ENCODE data around the gene ITGB1.

- no peak for TF ChIP-seq REST (IDR thresholded peaks at IDR 0.05; ENCODE audit: low read depth, low read length)
- no peak for TF ChIP-seq EP300 (IDR thresholded peaks at IDR 0.05; ENCODE audit: borderline replicate concordance in 1 of 2, control insufficient read depth in 1 of 2, low read depth in 2 of 2, low read length in 2 of 2)
- TF ChIP-seq, protein P1, sequence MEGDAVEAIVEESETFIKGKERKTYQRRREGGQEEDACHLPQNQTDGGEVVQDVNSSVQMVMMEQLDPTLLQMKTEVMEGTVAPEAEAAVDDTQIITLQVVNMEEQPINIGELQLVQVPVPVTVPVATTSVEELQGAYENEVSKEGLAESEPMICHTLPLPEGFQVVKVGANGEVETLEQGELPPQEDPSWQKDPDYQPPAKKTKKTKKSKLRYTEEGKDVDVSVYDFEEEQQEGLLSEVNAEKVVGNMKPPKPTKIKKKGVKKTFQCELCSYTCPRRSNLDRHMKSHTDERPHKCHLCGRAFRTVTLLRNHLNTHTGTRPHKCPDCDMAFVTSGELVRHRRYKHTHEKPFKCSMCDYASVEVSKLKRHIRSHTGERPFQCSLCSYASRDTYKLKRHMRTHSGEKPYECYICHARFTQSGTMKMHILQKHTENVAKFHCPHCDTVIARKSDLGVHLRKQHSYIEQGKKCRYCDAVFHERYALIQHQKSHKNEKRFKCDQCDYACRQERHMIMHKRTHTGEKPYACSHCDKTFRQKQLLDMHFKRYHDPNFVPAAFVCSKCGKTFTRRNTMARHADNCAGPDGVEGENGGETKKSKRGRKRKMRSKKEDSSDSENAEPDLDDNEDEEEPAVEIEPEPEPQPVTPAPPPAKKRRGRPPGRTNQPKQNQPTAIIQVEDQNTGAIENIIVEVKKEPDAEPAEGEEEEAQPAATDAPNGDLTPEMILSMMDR (IDR thresholded peaks at IDR 0.05 in 2 of 3, conservative IDR thresholded peaks at IDR 0.05 in 1 of 3; ENCODE audit: control insufficient read depth in 2 of 3, extremely low read depth in 1 of 3, insufficient read depth in 1 of 3, low read depth in 3 of 3, low read length in 3 of 3): no peak
- TF ChIP-seq HDGF (IDR thresholded peaks at IDR 0.05): no peak
- TF ChIP-seq FOXM1 (IDR thresholded peaks at IDR 0.05; ENCODE audit: low read depth, low read length): no peak
- TF ChIP-seq EZH2 (IDR thresholded peaks at IDR 0.05; ENCODE audit: borderline replicate concordance, control insufficient read depth, low read depth, low read length): no peak
- no peak for TF ChIP-seq RELA (IDR thresholded peaks at IDR 0.05; ENCODE audit: borderline replicate concordance, partially characterized antibody)
- no peak for TF ChIP-seq RAD21 (IDR thresholded peaks at IDR 0.05; ENCODE audit: insufficient read depth, low read depth, low read length)
- TF ChIP-seq POLR2AphosphoS5 (IDR thresholded peaks at IDR 0.05; ENCODE audit: low read length): no peak
- TF ChIP-seq NFYB (IDR thresholded peaks at IDR 0.05; ENCODE audit: insufficient read depth, low read depth, low read length): no peak
Measured at GRCh38 chr10:32951111-32951510, 6.9 kb downstream of the ITGB1 start.
